MCF 10A (cell line): ENCODE measurements around the gene SRP9. TPM values are rescaled to one million over a fixed set of nuclear protein-coding genes. Genes with fewer than 3 reads are reported as not detected.
"Not testable (repeated sequence)": the region's sequence is repeated elsewhere in the genome, so short reads cannot be mapped to it uniquely, and the experiment has no call there.

Experiments
- BruUV-seq: library from RNA; stranded (reverse); fragments of 400-500 nt; replicated peaks from 2 replicates; lab custom pipeline; 2021; lab: Mats Ljungman, UMichigan
- CTCF ChIA-PET: fragments of 300-600 bp; sonication (Branson Sonifier 250); formaldehyde crosslinking; extraction: SDS; loops from one replicate; lab custom pipeline; 2021; ENCODE audit warnings: antibody characterized with exemption, inconsistent platforms; lab: Yijun Ruan, JAX
- POLR2A ChIA-PET: fragments of 300-600, 350-650 bp; sonication (Branson Sonifier 250); formaldehyde crosslinking; extraction: SDS; loops from one replicate; lab custom pipeline; 2020; ENCODE audit warnings: antibody characterized with exemption, inconsistent platforms; lab: Yijun Ruan, JAX
- DNase-seq: peaks from one replicate; pipeline ENCODE4 v3.0.0-alpha.2; 2018; ENCODE audit not compliant: unreplicated experiment
- H3K27ac Mint-ChIP-seq: one replicate; pipeline ENCODE4 v1.8.0; 2022; ENCODE audit warnings: mild to moderate bottlenecking, low read depth, mixed read lengths; ENCODE audit not compliant: unreplicated experiment
- H3K27me3 Mint-ChIP-seq: one replicate; pipeline ENCODE4 v1.8.0; 2022; ENCODE audit warnings: mixed read lengths; ENCODE audit not compliant: insufficient read depth, unreplicated experiment
- H3K36me3 Mint-ChIP-seq: one replicate; pipeline ENCODE4 v1.8.0; 2022; ENCODE audit warnings: mild to moderate bottlenecking, moderate library complexity, mixed read lengths; ENCODE audit not compliant: insufficient read depth, unreplicated experiment
- H3K4me1 Mint-ChIP-seq: one replicate; pipeline ENCODE4 v1.8.0; 2022; ENCODE audit warnings: mixed read lengths; ENCODE audit not compliant: insufficient read depth, unreplicated experiment
- H3K4me3 Mint-ChIP-seq: one replicate; pipeline ENCODE4 v1.8.0; 2022; ENCODE audit warnings: mild to moderate bottlenecking, moderate library complexity, mixed read lengths; ENCODE audit not compliant: unreplicated experiment
- H3K9me3 Mint-ChIP-seq: one replicate; pipeline ENCODE4 v1.8.0; 2022; ENCODE audit warnings: mixed read lengths; ENCODE audit not compliant: unreplicated experiment
- CTCF ChIP-seq: fragments of 200-600 bp; IDR thresholded peaks from one replicate; pipeline ENCODE4 v1.8.0; 2022; ENCODE audit warnings: antibody characterized with exemption, mild to moderate bottlenecking; ENCODE audit not compliant: unreplicated experiment
- intact Hi-C: fragments of 100-400 bp; cut with micrococcal nuclease; formaldehyde crosslinking; loops from 2 replicates; pipeline ENCODE4 v1.14.1; 2022
- total RNA-seq: library from RNA; stranded (reverse); gene quantifications from 2 replicates; pipeline ENCODE4 v1.2.3, GENCODE V29; 2022

SRP9 gene
- total RNA-seq, 1 experiment from 2014 or later, result 417 TPM

GRCh38 chr1:225780630-225781029 lies 3.0 kb downstream of the SRP9 start:
- DNase-seq, result no peak
- peak overlapping the region; percentile 38 for H3K4me3 Mint-ChIP-seq
- intact Hi-C loops, result no loop called here
- no peaks in the 10 kb centered on the region for H3K9me3 Mint-ChIP-seq
- H3K27ac Mint-ChIP-seq, result peak overlapping the region; percentile 49
- no peak for TF ChIP-seq CTCF
- peaks cover 26% of the 10 kb centered on the region for H3K4me1 Mint-ChIP-seq
- no TSS peak for BruUV-seq
- ChIA-PET CTCF (interaction anchor here (0.6 to 19.3 kb wide), 9 partner anchors 10 to 1674 kb away, joined by 3 to 712 read pairs (median 4); partner anchors contain the start of gene EPHX1), POLR2A (interaction anchor here (1.1 to 5.2 kb wide), 7 partner anchors 31 to 193 kb away, joined by 3 to 135 read pairs (median 55); partner anchors contain the start of genes EPHX1 and TMEM63A)
- H3K27me3 Mint-ChIP-seq, result no peaks in the 10 kb centered on the region
- peaks cover 57% of the 10 kb centered on the region for H3K36me3 Mint-ChIP-seq

- BruUV-seq, intact Hi-C loops, H3K9me3 Mint-ChIP-seq, H3K4me1 Mint-ChIP-seq, H3K4me3 Mint-ChIP-seq, H3K27me3 Mint-ChIP-seq, DNase-seq: not testable (repeated sequence)
- CTCF ChIA-PET, result interaction anchor here (0.6 to 1.7 kb wide), 3 partner anchors 11 to 314 kb away, joined by 3 to 12 read pairs (median 4); partner anchors contain the start of gene SRP9
- POLR2A ChIA-PET, result interaction anchor here (1.0 to 3.0 kb wide), 2 partner anchors 8 to 10 kb away, joined by 3 to 21 read pairs; partner anchors contain the start of gene SRP9
- peaks cover 89% of the 10 kb centered on the region for H3K36me3 Mint-ChIP-seq
- H3K27ac Mint-ChIP-seq, result peak overlapping the region; percentile 44
These were observed 11.5 kb downstream of the SRP9 start for GRCh38 chr1:225789142-225789541.

- peaks cover 31% of the 10 kb centered on the region for H3K36me3 Mint-ChIP-seq
- H3K4me1 Mint-ChIP-seq, result no peaks in the 10 kb centered on the region
- intact Hi-C loops, result no loop called here
- no peak for DNase-seq
- H3K27me3 Mint-ChIP-seq, result no peaks in the 10 kb centered on the region
- POLR2A ChIA-PET, result interaction anchor here (4.5 kb wide), 1 partner anchor 17 kb away, joined by 36 read pairs; the partner anchor contains the start of gene SRP9
- no peak overlapping the region for H3K4me3 Mint-ChIP-seq
- CTCF ChIA-PET, result interaction anchor here (1.0 kb wide), 1 partner anchor 17 kb away, joined by 3 read pairs; the partner anchor contains the start of gene SRP9
- H3K27ac Mint-ChIP-seq, result no peak overlapping the region
- no TSS peak for BruUV-seq
- no peak for TF ChIP-seq CTCF
- no peaks in the 10 kb centered on the region for H3K9me3 Mint-ChIP-seq
These were observed 17.3 kb downstream of the SRP9 start for GRCh38 chr1:225794954-225795353.

GRCh38 chr1:225796097-225796496 lies 18.5 kb downstream of the SRP9 start:
- H3K9me3 Mint-ChIP-seq, H3K27me3 Mint-ChIP-seq, DNase-seq, H3K4me3 Mint-ChIP-seq, H3K4me1 Mint-ChIP-seq, H3K27ac Mint-ChIP-seq, BruUV-seq, intact Hi-C loops, CTCF ChIA-PET: not testable (repeated sequence)
- POLR2A ChIA-PET, result interaction anchor here (1.3 to 1.7 kb wide), 2 partner anchors 14 to 17 kb away, joined by 6 to 7 read pairs; partner anchors contain the start of gene EPHX1
- peaks cover 20% of the 10 kb centered on the region for H3K36me3 Mint-ChIP-seq

GRCh38 chr1:225801146-225801545 lies 23.5 kb downstream of the SRP9 start:
- intact Hi-C loops, H3K4me3 Mint-ChIP-seq, H3K27ac Mint-ChIP-seq, BruUV-seq, DNase-seq, H3K9me3 Mint-ChIP-seq, H3K36me3 Mint-ChIP-seq, H3K27me3 Mint-ChIP-seq, H3K4me1 Mint-ChIP-seq: not testable (repeated sequence)
- ChIA-PET POLR2A (interaction anchor here (0.7 to 3.2 kb wide), 5 partner anchors 9 to 129 kb away, joined by 3 to 20 read pairs (median 9); partner anchors contain the start of genes EPHX1 and SRP9), CTCF (interaction anchor here (0.6 to 4.6 kb wide), 6 partner anchors 9 to 179 kb away, joined by 3 to 34 read pairs (median 6); partner anchors contain the start of gene EPHX1)
